HCT116 (cell line): ENCODE measurements around the gene DHX58. TPM values are rescaled to one million over a fixed set of nuclear protein-coding genes. Genes with fewer than 3 reads are reported as not detected.

ENCODE experiments used
- ATAC-seq: fragments of 200-7000 bp; cut with Tn5 transposase; 2 replicates; pipeline ENCODE4 v1.9.1; 2020; ENCODE audit warnings: mild to moderate bottlenecking, moderate library complexity
- BruUV-seq: library from RNA; stranded (reverse); fragments of 400-500 nt; replicated peaks from 2 replicates; lab custom pipeline; 2021; lab: Mats Ljungman, UMichigan
- CTCF ChIA-PET: fragments of 300-600 bp; sonication (Branson Sonifier 250); formaldehyde crosslinking; loops from one replicate; lab custom pipeline; 2021; ENCODE audit warnings: antibody characterized with exemption; lab: Charles Lee
- POLR2A ChIA-PET: fragments of 300-600, 350-600 bp; sonication (Branson Sonifier 250); formaldehyde crosslinking; loops from one replicate; lab custom pipeline; 2021; ENCODE audit warnings: antibody characterized with exemption; lab: Charles Lee
- RAD21 ChIA-PET, 2 experiments: fragments of 300-600 bp; sonication (Branson Sonifier 250); formaldehyde crosslinking; loops; one replicate each; lab custom pipeline; 2023; ENCODE audit warnings: low total read pairs in 2 of 2; ENCODE audit not compliant: uncharacterized antibody in 2 of 2, unreplicated experiment in 2 of 2, low non-redundant PET in 1 of 2; lab: Charles Lee
- DNase-seq: peaks from one replicate; pipeline ENCODE4 v3.0.0-alpha.2; 2010; ENCODE audit warnings: low read depth, low spot score
- H2AFZ ChIP-seq: fragments of 200-600 bp; shearing (Covaris generic), sonication (generic); 2 replicates; pipeline ENCODE4 v1.6.1; 2017; ENCODE audit warnings: low read depth, mixed run types, mixed read lengths, antibody characterized with exemption, low read length; ENCODE audit not compliant: poor library complexity, severe bottlenecking
- H3K27ac ChIP-seq: 2 replicates; pipeline ENCODE4 v1.5.1; 2012; ENCODE audit warnings: low read depth, low read length
- H3K27me3 ChIP-seq: fragments of 200-600 bp; sonication (generic); 2 replicates; pipeline ENCODE4 v1.6.1; 2016; ENCODE audit warnings: mixed run types, low read length, mixed read lengths; ENCODE audit not compliant: insufficient read depth
- H3K36me3 ChIP-seq, 2 experiments: fragments of 200-500 bp in 1 of 2; fragments of 200-600 bp in 1 of 2; sonication (Bioruptor generic) in 1 of 2; sonication (generic) in 1 of 2; 2 replicates each; pipeline versions ENCODE4 v1.5.1 to v1.6.1; 2014 to 2016; ENCODE audit warnings: low read length in 2 of 2, inconsistent platforms in 1 of 2, mixed read lengths in 1 of 2, mixed run types in 1 of 2; ENCODE audit not compliant: insufficient read depth in 2 of 2, control insufficient read depth in 1 of 2
- H3K4me1 ChIP-seq, 2 experiments: fragments of 200-600 bp in 1 of 2; sonication (generic) in 1 of 2; 2 replicates each; pipeline versions ENCODE4 v1.5.1 to v1.6.1; 2012 to 2017; ENCODE audit warnings: low read length in 2 of 2, inconsistent platforms in 1 of 2, mild to moderate bottlenecking in 1 of 2, mixed read lengths in 1 of 2, mixed run types in 1 of 2, moderate library complexity in 1 of 2; ENCODE audit not compliant: insufficient read depth in 2 of 2, control insufficient read depth in 1 of 2
- H3K4me2 ChIP-seq: fragments of 200-600 bp; sonication (generic); 2 replicates; pipeline ENCODE4 v1.6.1; 2017; ENCODE audit warnings: mixed run types, low read length, mixed read lengths
- H3K4me3 ChIP-seq, 2 experiments: fragments of 200-600 bp in 1 of 2; sonication (generic) in 1 of 2; replicated peaks in 1 of 2; 2 replicates each; pipeline ENCODE4 v1.5.1; 2011 to 2016; ENCODE audit warnings: low read length in 2 of 2, control low read depth in 1 of 2, low read depth in 1 of 2, mild to moderate bottlenecking in 1 of 2, mixed read lengths in 1 of 2, mixed run types in 1 of 2
- H3K79me2 ChIP-seq: fragments of 200-600 bp; sonication (generic); 2 replicates; pipeline ENCODE4 v1.6.1; 2017; ENCODE audit warnings: mild to moderate bottlenecking, mixed run types, low read length, moderate library complexity, mixed read lengths; ENCODE audit not compliant: insufficient read depth
- H3K9ac ChIP-seq: fragments of 200-600 bp; sonication (generic); 2 replicates; pipeline ENCODE4 v1.6.1; 2016; ENCODE audit warnings: low read length, mixed read lengths
- H3K9me2 ChIP-seq: fragments of 200-600 bp; sonication (generic), shearing (Covaris generic); 2 replicates; pipeline ENCODE4 v1.6.1; 2017; ENCODE audit warnings: mixed run types, mild to moderate bottlenecking, moderate library complexity; ENCODE audit not compliant: insufficient read depth
- H3K9me3 ChIP-seq, 2 experiments: fragments of 200-500 bp in 1 of 2; fragments of 200-600 bp in 1 of 2; sonication (Bioruptor generic) in 1 of 2; sonication (generic) in 1 of 2; 2 replicates each; pipeline ENCODE4 v1.6.1; 2014 to 2017; ENCODE audit warnings: low read length in 2 of 2, mixed read lengths in 2 of 2, inconsistent platforms in 1 of 2, low read depth in 1 of 2, mild to moderate bottlenecking in 1 of 2, mixed run types in 1 of 2, moderate library complexity in 1 of 2; ENCODE audit not compliant: control insufficient read depth in 1 of 2, insufficient read depth in 1 of 2
- H4K20me1 ChIP-seq: fragments of 200-600 bp; sonication (generic), shearing (Covaris generic); 2 replicates; pipeline ENCODE4 v1.6.1; 2017; ENCODE audit warnings: mixed run types, mild to moderate bottlenecking, moderate library complexity; ENCODE audit not compliant: insufficient read depth
- EZH2 ChIP-seq: fragments of 200-600 bp; sonication (generic); IDR thresholded peaks from 2 replicates; pipeline ENCODE4 v1.6.1; 2017; ENCODE audit warnings: antibody characterized with exemption, mixed run types
- FOSL1 ChIP-seq: IDR thresholded peaks from 2 replicates; pipeline ENCODE4 v1.6.1; 2012; ENCODE audit warnings: low read depth
- JUND ChIP-seq: IDR thresholded peaks from 2 replicates; pipeline ENCODE4 v1.6.1; 2012
- POLR2AphosphoS5 ChIP-seq: IDR thresholded peaks from 2 replicates; pipeline ENCODE4 v1.6.1; 2011; ENCODE audit warnings: mild to moderate bottlenecking, low read depth, low read length, moderate library complexity
- RAD21 ChIP-seq: IDR thresholded peaks from 2 replicates; pipeline ENCODE4 v1.6.1; 2012; ENCODE audit warnings: low read depth, mild to moderate bottlenecking
- REST ChIP-seq: IDR thresholded peaks from 2 replicates; pipeline ENCODE4 v1.6.1; 2012; ENCODE audit warnings: low read depth
- SIN3A ChIP-seq: IDR thresholded peaks from 2 replicates; pipeline ENCODE4 v1.6.1; 2012; ENCODE audit warnings: low read depth
- SP1 ChIP-seq: IDR thresholded peaks from 2 replicates; pipeline ENCODE4 v1.6.1; 2012; ENCODE audit warnings: low read depth
- SRF ChIP-seq: IDR thresholded peaks from 2 replicates; pipeline ENCODE4 v1.6.1; 2012; ENCODE audit warnings: low read depth
- ZBTB33 ChIP-seq: IDR thresholded peaks from 2 replicates; pipeline ENCODE4 v1.6.1; 2011; ENCODE audit warnings: mild to moderate bottlenecking, low read length, moderate library complexity; ENCODE audit not compliant: insufficient replicate concordance; ENCODE audit errors: extremely low read depth
- ZFX ChIP-seq: fragments of 450-650 bp; IDR thresholded peaks from 2 replicates; pipeline ENCODE4 v1.6.1; 2017
- ZNF274 ChIP-seq: fragments of 200-500 bp; sonication (Bioruptor generic); IDR thresholded peaks from 2 replicates; pipeline ENCODE4 v1.6.1; 2014; ENCODE audit warnings: mild to moderate bottlenecking, low read depth, low read length, inconsistent platforms
- intact Hi-C: fragments of 100-400 bp; cut with micrococcal nuclease; formaldehyde crosslinking; loops from 2 replicates; pipeline ENCODE4 v1.10.0; 2022
- total RNA-seq: library from RNA; stranded (reverse); gene quantifications from one replicate; pipeline ENCODE4 v1.2.1, GENCODE V29; 2021; ENCODE audit not compliant: unreplicated experiment
- TF ChIP-seq, protein P1 (sequence below): IDR thresholded peaks from 2 replicates; pipeline ENCODE4 v1.6.1; 2012

The DHX58 gene
- total RNA-seq, 1 experiment from 2014 or later: 1.2 TPM

DNA sequence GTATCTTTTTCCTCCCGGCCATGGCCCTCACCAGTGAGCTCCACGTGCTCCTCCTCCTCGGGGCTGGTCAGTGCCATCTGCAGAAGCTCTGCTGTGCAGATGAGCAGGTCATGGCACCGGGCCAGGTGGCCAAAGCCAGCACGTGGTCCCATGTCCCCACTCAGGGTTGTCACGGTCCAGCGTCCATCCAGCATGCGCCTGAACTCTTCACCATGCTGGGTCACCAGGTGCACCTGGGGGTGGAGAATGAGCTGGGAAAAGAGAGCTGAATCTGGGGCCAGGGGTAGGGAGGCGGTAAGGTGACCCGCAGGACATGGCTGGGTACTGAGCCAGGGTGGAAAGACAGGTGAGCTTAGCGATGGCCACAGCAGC is 1.3 kb downstream of the DHX58 start:
- DNase-seq (no peak), ATAC-seq (no peak)
- Histone ChIP-seq H3K9me3 (no peaks in the 10 kb centered on the region), H4K20me1 (no peaks in the 10 kb centered on the region), H3K4me3 (no peak overlapping the region), H3K27me3 (no peaks in the 10 kb centered on the region), H2AFZ (no peak overlapping the region), H3K9me2 (no peaks in the 10 kb centered on the region), H3K36me3 (peaks cover 3 to 4% of the 10 kb centered on the region in 2 experiments; a peak in 3 of 4 replicates), H3K27ac (no peak overlapping the region), H3K4me2 (no peak overlapping the region), H3K79me2 (no peaks in the 10 kb centered on the region), H3K4me1 (peaks cover 7 to 15% of the 10 kb centered on the region in 2 experiments; a peak in 3 of 4 replicates), H3K9ac (no peak overlapping the region)
- RAD21 ChIA-PET: no interaction called here
- TF ChIP-seq ZFX (no peak), POLR2AphosphoS5 (no peak), FOSL1 (no peak), RAD21 (no peak)
- POLR2A ChIA-PET: no interaction called here
- no TSS peak for BruUV-seq
- intact Hi-C loops: no loop called here
- CTCF ChIA-PET: no interaction called here

DNA sequence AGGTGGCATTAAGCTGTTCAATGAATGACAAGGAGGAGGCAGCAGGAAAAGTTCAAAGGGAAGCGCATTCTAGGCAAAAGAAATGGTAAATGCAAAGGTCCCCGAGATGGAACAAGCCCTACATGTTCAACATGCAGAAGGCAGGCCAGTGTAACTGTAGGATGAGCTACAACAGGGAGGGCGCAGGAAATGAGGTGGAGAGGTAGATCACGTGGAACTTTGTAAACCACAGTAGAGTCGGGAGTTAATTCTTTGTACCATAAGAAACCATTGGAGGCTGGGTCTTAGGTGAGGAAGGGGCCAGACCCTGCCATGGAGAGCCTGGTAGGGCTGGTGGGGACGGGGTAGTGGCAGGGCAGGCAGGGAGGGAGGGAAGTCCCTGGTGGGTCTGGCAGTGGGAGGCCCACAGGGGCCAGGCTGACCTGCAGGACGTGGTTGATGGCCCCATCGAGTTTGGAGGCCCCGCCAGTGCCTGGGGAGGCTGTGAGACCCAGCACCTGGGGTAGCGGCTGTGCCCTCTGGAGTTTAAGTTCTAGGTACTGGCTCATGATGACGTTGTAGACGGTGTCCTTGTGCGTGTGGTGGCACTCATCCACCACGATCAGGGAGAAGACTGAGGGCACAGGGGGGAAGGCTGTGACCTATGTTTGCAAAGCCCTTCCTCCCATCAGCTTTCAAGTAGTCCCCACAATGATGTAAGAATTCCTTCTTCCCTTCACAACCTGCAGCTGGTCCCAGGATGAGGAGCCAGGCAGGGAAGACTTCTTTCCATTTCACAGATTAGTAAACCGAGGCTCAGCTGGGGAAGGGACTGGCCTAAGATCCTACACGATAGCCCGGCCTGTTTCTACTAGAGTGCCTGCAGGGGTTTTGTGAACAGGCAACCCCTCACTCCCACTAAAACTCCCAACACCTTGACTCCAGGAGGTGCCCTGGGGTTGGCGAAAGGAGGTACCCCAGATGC is 1.9 kb downstream of the DHX58 start:
- no peaks in the 10 kb centered on the region for H3K9me3 ChIP-seq
- POLR2A ChIA-PET: no interaction called here
- H3K79me2 ChIP-seq: no peaks in the 10 kb centered on the region
- H3K4me1 ChIP-seq: peaks cover 7 to 15% of the 10 kb centered on the region in 2 experiments; a peak in 3 of 4 replicates
- no peak overlapping the region for H3K27ac ChIP-seq
- intact Hi-C loops: no loop called here
- no peak overlapping the region for H3K4me3 ChIP-seq
- ATAC-seq (no peak), DNase-seq (no peak)
- CTCF ChIA-PET: no interaction called here
- H4K20me1 ChIP-seq: no peaks in the 10 kb centered on the region
- H2AFZ ChIP-seq: no peak overlapping the region
- no peaks in the 10 kb centered on the region for H3K27me3 ChIP-seq
- H3K9ac ChIP-seq: no peak overlapping the region
- peaks cover 0 to 1% of the 10 kb centered on the region in 2 experiments; a peak in 2 of 4 replicates for H3K36me3 ChIP-seq
- H3K9me2 ChIP-seq: no peaks in the 10 kb centered on the region
- RAD21 ChIA-PET: no interaction called here
- H3K4me2 ChIP-seq: no peak overlapping the region
- BruUV-seq: no TSS peak
- TF ChIP-seq SIN3A (no peak), POLR2AphosphoS5 (no peak), JUND (no peak), RAD21 (no peak), ZNF274 (no peak), SP1 (no peak), EZH2 (no peak), REST (no peak), FOSL1 (no peak), ZBTB33 (no peak), SRF (no peak)
- TF ChIP-seq, protein P1, sequence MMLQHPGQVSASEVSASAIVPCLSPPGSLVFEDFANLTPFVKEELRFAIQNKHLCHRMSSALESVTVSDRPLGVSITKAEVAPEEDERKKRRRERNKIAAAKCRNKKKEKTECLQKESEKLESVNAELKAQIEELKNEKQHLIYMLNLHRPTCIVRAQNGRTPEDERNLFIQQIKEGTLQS: no peak
